Sigmoid colon (tissue), 4 donors: ENCODE data around the gene FDX1.

Source experiments
- CTCF ChIP-seq, 4 experiments: fragments of 450-650 bp in 3 of 4; fragments of 200-600 bp in 1 of 4; IDR thresholded peaks; one replicate each; pipeline ENCODE4 v1.5.1; 2016 to 2019; ENCODE audit warnings: antibody characterized with exemption in 4 of 4, mild to moderate bottlenecking in 3 of 4, moderate library complexity in 2 of 4
- POLR2A ChIP-seq, 2 donors: fragments of 450-650 bp; IDR thresholded peaks; one replicate each; pipeline ENCODE4 v1.6.1; 2016; ENCODE audit warnings: antibody characterized with exemption in 2 of 2, mild to moderate bottlenecking in 2 of 2, moderate library complexity in 2 of 2
- POLR2AphosphoS5 ChIP-seq, 4 donors: sonication (generic); formaldehyde crosslinking; IDR thresholded peaks; one replicate each; pipeline ENCODE4 v1.6.1; 2017; ENCODE audit warnings: antibody characterized with exemption in 4 of 4

- TF ChIP-seq POLR2A (IDR thresholded peaks at IDR 0.05) (no peak), POLR2AphosphoS5 (IDR thresholded peaks at IDR 0.05) (no peak), CTCF (IDR thresholded peaks at IDR 0.05) (no peak)
Measured at GRCh38 chr11:110431674-110432073, 1.9 kb downstream of the FDX1 start.
